DMS79 treated with DMSO at 0.1 percent for 48 hours (cell line): Measurements from ENCODE around the gene TPI1.
"Not testable (repeated sequence)": the region's sequence is repeated elsewhere in the genome, so short reads cannot be mapped to it uniquely, and the experiment has no call there.

ENCODE experiments used
- DNase-seq: peaks from one replicate; lab custom pipeline; 2025; lab: John Stamatoyannopoulos, UW

The TPI1 gene

DNA sequence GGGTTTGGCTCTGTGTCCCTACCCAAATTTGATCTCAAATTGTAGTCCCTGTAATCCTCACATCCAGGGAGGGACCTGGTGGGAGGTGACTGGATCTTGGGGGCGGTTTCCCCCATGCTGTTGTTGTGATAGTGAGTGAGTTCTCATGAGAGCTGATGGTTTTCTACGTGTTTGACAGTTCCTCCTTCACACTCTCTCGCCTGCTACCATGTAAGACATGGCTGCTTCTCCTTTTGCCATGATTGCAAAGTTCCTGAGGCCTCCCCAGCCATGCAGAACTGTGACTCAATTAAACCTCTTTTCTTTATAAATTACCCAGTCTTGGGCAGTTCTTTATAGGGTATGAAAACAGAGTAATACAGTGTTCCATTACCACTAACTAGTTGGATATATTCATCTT lies 27.0 kb downstream of the TPI1 start:
- DNase-seq = no peak

DNA sequence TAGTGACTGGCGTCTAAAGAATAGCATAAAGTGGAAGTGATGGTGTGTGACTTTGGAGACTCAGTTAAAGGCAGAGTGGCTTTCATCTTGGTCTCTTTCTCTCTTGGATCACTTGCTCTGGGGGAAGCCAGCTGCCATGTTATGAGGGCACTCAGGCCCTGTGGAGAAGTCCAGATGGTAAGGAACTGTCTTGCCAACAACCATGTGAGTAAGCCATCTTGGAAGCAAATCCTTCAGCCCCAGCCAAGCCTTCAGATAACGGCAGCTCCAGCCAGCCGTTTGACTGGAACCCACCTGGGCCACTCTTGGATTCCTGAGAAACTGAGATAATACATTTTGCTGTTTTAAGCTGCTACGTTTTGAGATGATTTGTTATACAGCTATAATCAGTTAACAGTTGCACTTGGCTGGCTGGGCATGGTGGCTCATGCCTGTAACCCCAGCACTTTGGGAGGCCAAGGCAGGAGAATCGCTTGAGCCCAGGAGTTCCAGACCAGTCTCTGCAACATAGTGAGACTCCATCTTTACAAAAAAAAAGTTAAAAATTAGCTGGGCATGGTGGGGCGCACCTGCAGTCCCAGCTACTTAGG lies 29.6 kb downstream of the TPI1 start:
- no peak for DNase-seq

GRCh38 chr12:6899427-6899826 lies 32.1 kb downstream of the TPI1 start:
- DNase-seq = no peak

DNA sequence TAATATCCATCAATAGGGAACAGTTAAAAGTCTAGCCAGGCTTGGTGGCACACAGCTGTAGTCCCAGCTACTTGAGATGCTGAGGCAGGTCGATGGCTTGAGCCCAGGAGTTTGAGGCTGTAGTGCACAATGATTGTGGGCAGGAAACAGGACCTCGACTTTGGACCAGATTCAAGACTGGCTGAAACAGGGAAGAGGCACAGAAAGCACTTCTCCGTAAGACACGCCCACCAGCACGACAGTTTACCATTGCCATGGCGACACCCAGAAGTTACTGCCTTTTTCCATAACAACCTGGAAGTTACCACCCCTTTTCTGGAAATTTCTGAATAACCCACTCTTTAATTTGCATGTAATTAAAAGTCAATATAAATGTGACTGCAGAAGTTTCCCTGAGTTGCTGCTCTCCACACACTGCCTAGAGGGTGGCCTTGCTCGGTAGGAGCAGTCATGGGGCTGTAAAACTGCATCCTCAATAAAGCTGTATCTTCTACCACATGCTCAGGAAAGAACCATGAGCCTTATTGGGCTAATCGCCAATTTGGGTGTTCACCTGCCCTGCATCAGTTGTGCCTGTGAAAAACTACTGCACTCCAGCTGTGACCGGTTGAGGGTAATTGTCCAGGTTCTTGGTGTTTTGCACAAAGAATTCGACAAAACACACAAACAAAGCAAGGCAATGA lies 32.6 kb downstream of the TPI1 start:
- peak; percentile 24 for DNase-seq

DNA sequence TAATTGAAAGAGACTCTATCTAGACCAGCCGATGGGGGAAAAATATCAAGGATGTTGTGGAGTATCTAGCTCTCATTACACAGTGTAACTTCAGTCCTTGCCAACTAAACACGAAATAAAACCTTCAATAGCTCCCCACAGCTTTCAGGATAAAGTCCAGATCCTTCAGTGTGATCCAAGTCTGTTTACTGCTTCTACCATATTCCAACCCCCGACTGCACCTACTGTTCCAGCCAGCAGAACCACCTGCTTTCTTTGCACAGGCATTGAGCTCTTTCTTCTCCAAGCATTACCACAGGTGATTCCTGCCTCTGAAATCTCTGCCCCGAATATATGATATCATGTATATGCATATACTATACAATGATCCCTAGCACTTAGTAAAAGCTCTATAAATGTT lies 35.1 kb downstream of the TPI1 start:
- no peak for DNase-seq

DNA sequence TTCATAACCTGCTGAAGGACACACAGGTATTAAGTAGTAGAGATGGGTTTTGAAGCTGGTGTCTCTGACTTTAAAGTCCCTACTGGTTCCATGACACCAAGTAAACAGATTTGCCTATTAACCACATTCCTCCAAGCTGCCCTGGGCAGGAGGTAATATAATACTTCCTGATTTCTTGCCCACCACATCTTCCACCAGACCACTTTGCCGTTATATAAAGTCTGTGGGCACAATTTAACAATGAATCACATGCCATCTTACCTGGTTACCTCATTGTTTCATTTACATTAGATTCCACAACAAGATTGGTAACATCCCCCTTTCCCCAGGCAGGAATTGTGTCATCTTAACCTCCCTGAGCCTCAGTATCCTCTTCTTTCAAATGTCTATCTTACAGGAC lies 36.4 kb downstream of the TPI1 start:
- no peak for DNase-seq

DNA sequence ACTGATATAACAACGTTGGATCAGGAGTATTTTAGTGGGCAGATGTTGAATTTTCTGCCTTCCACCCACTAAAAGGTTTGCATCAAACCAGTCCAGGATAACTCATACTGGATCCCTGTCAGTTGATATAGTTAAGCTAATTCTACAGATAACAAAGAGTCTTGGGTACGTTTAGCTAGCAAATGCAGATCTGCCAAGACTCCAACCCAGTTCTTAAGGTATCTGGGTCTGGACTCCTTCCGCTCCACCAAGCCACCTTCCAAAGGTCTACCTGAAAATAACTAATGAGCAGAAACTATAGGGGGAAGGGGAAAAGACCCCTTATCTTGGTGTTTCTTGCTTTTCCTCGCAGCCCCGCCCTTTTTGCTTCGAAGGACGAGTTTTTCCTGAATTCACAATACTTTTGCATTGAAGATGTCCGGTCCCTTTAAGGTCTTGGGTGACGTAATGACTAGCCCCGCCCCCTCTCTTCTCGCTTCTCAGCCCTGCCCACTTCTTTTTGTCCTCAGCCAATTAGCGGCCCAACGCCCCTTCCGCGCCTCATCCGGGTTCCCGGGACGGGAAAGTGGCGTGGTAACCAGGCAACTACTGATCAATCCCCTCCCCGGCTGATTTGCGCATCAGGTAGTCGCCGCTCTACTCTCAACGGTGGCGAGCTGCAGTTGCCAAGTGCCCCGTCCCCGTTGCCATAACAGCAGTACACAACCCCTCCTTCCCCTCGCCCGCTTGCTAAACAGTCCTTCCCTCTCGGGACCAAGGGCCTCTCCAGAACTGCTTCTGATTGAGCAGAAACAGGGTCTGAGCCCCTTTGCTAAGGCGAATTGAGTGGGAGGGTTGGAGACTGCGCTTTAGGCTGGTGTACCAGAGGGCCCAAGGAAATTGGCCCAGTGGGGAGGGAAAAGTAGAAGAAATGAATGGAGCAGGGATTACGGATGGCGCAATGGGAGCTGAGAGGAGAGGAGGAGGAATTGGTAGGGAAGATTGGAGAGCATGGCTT lies 37.2 kb downstream of the TPI1 start, which contains the start of gene LRRC23:
Gene LRRC23 (plus strand): TSS at position 543 of the 997 bp plus-strand sequence. CDS start 812 bp downstream, outside the sequence.
- peak; percentile 97 for DNase-seq

DNA sequence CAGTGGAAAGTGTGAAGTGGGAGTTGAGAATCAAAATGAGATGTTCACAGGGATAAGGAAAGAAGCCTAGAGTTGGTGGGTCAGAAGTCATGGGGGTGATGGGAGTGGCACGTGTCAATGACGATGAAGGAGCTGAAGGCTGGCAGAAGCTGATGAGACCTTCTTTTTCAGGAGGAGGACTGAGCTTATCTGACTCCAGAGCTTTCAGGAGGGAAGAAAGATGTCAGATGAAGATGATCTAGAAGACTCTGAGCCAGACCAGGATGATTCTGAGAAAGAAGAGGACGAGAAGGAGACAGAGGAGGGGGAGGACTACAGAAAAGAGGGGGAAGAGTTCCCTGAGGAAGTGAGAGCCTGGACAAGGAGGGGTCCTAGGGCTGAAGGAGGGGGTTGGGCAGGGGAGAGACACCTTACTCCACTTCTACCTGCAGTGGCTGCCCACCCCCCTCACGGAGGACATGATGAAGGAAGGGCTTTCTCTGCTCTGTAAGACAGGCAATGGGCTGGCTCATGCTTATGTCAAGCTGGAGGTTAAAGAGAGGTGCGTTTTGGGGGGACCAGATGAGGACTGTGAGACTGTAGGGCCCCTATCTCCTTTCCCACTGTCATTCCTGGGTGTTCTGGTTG lies 38.2 kb downstream of the TPI1 start:
- no peak for DNase-seq

GRCh38 chr12:6908141-6908540 lies 40.8 kb downstream of the TPI1 start:
- DNase-seq = not testable (repeated sequence)

- no peak for DNase-seq
These were observed 42.3 kb downstream of the TPI1 start for GRCh38 chr12:6909421-6910145.

GRCh38 chr12:6912164-6912935 lies 45.0 kb downstream of the TPI1 start:
- no peak for DNase-seq

DNA sequence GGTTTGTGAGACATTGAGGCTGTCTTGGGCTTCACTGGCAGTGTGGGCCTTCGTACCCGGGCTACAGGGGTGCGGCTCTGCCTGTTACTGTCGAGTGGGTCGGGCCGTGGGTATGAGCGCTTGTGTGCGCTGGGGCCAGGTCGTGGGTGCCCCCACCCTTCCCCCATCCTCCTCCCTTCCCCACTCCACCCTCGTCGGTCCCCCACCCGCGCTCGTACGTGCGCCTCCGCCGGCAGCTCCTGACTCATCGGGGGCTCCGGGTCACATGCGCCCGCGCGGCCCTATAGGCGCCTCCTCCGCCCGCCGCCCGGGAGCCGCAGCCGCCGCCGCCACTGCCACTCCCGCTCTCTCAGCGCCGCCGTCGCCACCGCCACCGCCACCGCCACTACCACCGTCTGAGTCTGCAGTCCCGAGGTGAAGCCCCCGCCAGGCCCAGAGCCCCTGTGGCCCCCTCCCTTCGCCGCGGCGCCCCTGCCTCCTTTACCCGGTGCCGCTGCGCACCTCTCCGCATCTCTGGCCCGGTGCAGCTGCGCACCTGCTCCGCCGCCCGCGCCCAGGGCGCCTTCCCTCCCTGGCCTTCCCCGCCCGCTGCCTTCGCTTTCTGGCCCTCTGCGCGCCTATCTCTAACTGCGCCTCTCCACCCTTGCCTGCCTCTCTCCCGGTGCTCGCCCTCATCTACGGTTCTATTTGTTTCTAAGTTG lies 47.1 kb downstream of the TPI1 start, which contains the start of gene ENO2:
Gene ENO2 (plus strand): TSS at position 335 of the 701 bp plus-strand sequence. CDS start 1,253 bp downstream, outside the sequence.
- DNase-seq = peak; percentile 68

- DNase-seq = no peak
These were observed 47.8 kb downstream of the TPI1 start for GRCh38 chr12:6914947-6915788.

GRCh38 chr12:6915789-6916285 lies 48.5 kb downstream of the TPI1 start:
- no peak for DNase-seq

- no peak for DNase-seq
These were observed 49.3 kb downstream of the TPI1 start for GRCh38 chr12:6916426-6917200.

GRCh38 chr12:6917491-6918231 lies 50.3 kb downstream of the TPI1 start:
- no peak for DNase-seq

DNA sequence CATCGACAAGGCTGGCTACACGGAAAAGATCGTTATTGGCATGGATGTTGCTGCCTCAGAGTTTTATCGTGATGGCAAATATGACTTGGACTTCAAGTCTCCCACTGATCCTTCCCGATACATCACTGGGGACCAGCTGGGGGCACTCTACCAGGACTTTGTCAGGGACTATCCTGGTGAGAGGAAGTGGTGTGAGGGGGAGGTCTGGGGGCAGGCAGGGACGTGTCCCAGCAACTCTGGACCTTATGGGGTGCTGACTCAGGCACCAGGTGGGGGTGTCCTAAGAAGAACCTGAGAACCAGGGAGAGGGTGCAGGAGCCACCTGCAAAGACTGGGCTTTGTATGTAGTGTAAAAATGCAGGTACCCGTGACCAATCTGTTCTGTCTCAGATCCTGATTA lies 52.3 kb downstream of the TPI1 start:
- DNase-seq = no peak
